ENCODE data around the gene ESRRG.

GRCh38 chr1:216563087-216563486 lies 160.1 kb downstream of the ESRRG start:
- TF ChIP-seq EZH2 (optimal IDR thresholded peaks at IDR 0.05; ENCODE audit: low read depth, low read length) (no peak), CTCF (IDR thresholded peaks at IDR 0.05; ENCODE audit: low read length) (no peak)

Data from MM.1S (cell line).